Tibial nerve (tissue), 4 donors: ENCODE data around the gene CBX5.

ENCODE experiments used
- EP300 ChIP-seq, 2 donors: sonication (generic); formaldehyde crosslinking; IDR thresholded peaks; one replicate each; pipeline ENCODE4 v1.6.1; 2017; ENCODE audit warnings: antibody characterized with exemption in 2 of 2, mild to moderate bottlenecking in 1 of 2
- POLR2A ChIP-seq, 2 donors: fragments of 450-650 bp; IDR thresholded peaks; one replicate each; pipeline ENCODE4 v1.6.1; 2017; ENCODE audit warnings: antibody characterized with exemption in 2 of 2, mild to moderate bottlenecking in 2 of 2, moderate library complexity in 2 of 2
- TF ChIP-seq, protein P1 (sequence below), 5 experiments: fragments of 200-600 bp in 3 of 5; fragments of 450-650 bp in 2 of 5; sonication (generic) in 3 of 5; IDR thresholded peaks; one replicate each; pipeline ENCODE4 v1.5.1; 2016 to 2019; ENCODE audit warnings: antibody characterized with exemption in 5 of 5, mild to moderate bottlenecking in 3 of 5, moderate library complexity in 2 of 5

DNA sequence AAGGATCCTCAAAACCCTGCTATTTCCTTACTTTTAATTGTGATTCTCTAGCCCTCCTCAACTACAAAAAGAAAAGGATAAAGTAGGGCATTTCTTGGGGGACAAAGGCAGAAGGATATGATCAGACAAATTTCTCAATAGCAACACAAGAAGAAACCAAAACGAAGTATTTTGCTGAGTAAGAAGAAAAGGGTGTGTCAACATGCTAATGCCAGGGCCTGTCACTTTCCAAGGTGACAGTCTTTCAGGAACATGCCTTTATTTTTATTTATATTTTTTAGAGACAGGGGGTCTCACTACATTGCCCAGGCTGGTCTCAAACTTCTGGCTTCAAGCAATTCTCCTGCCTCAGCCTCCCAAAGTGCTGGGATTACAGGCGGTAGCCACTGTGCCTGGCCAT is 39.8 kb downstream of the CBX5 start:
- TF ChIP-seq, protein P1, sequence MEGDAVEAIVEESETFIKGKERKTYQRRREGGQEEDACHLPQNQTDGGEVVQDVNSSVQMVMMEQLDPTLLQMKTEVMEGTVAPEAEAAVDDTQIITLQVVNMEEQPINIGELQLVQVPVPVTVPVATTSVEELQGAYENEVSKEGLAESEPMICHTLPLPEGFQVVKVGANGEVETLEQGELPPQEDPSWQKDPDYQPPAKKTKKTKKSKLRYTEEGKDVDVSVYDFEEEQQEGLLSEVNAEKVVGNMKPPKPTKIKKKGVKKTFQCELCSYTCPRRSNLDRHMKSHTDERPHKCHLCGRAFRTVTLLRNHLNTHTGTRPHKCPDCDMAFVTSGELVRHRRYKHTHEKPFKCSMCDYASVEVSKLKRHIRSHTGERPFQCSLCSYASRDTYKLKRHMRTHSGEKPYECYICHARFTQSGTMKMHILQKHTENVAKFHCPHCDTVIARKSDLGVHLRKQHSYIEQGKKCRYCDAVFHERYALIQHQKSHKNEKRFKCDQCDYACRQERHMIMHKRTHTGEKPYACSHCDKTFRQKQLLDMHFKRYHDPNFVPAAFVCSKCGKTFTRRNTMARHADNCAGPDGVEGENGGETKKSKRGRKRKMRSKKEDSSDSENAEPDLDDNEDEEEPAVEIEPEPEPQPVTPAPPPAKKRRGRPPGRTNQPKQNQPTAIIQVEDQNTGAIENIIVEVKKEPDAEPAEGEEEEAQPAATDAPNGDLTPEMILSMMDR (IDR thresholded peaks at IDR 0.05): no peak
- TF ChIP-seq EP300 (IDR thresholded peaks at IDR 0.05): no peak
- no peak for TF ChIP-seq POLR2A (IDR thresholded peaks at IDR 0.05)
